ENCODE results near the gene GPX6. TPM values are rescaled to one million over a fixed set of nuclear protein-coding genes. Genes with fewer than 3 reads are reported as not detected.
"Not testable (repeated sequence)": the region's sequence is repeated elsewhere in the genome, so short reads cannot be mapped to it uniquely, and the experiment has no call there.

GPX6 gene
- not detected for total RNA-seq
- long read RNA-seq = 0 reads

- DNase-seq = no peak
- ATAC-seq = no peak
- intact Hi-C loops (cut with micrococcal nuclease) = no loop called here
Observed at GRCh38 chr6:28515676-28516075, at the start of gene GPX6. Gene GPX6 (minus strand): TSS chr6:28515793. CDS start chr6:28515743, 50 bp downstream.

- intact Hi-C loops (cut with micrococcal nuclease) = no loop called here
- DNase-seq = no peak
Observed at GRCh38 chr6:28563430-28564095, 48.0 kb upstream of the GPX6 start.

GRCh38 chr6:28558629-28559028, 43.0 kb upstream of the GPX6 start:
- DNase-seq = no peak
- intact Hi-C loops (cut with micrococcal nuclease) = no loop called here
- no peak for ATAC-seq

More at GRCh38 chr6:28563430-28564095, 48.0 kb upstream of the GPX6 start:
- ATAC-seq = no peak

- intact Hi-C loops (cut with micrococcal nuclease) = no loop called here
- DNase-seq = no peak
- no peak for ATAC-seq
Observed at GRCh38 chr6:28555136-28555535, 39.5 kb upstream of the GPX6 start.

GRCh38 chr6:28553986-28554881, 38.6 kb upstream of the GPX6 start:
- DNase-seq (no peak), ATAC-seq (no peak)
- intact Hi-C loops (cut with micrococcal nuclease) = no loop called here

- no peak for DNase-seq
- no peak for ATAC-seq
- intact Hi-C loops (cut with micrococcal nuclease) = no loop called here
Observed at GRCh38 chr6:28553384-28553985, 37.9 kb upstream of the GPX6 start.

GRCh38 chr6:28551891-28552666, 36.5 kb upstream of the GPX6 start:
- DNase-seq (no peak), ATAC-seq (no peak)
- intact Hi-C loops (cut with micrococcal nuclease) = no loop called here

GRCh38 chr6:28547003-28547402, 31.4 kb upstream of the GPX6 start:
- intact Hi-C loops (cut with micrococcal nuclease); DNase-seq; ATAC-seq: not testable (repeated sequence)

GRCh38 chr6:28545955-28546354, 30.4 kb upstream of the GPX6 start:
- DNase-seq = no peak
- no peak for ATAC-seq
- intact Hi-C loops (cut with micrococcal nuclease) = no loop called here

GRCh38 chr6:28543651-28544610, 28.3 kb upstream of the GPX6 start:
- intact Hi-C loops (cut with micrococcal nuclease) = no loop called here
- DNase-seq (no peak), ATAC-seq (no peak)

GRCh38 chr6:28542440-28543296, 27.1 kb upstream of the GPX6 start:
- DNase-seq (no peak), ATAC-seq (no peak)
- intact Hi-C loops (cut with micrococcal nuclease) = no loop called here

- no peak for DNase-seq
- no peak for ATAC-seq
- intact Hi-C loops (cut with micrococcal nuclease) = no loop called here
Observed at GRCh38 chr6:28541996-28542395, 26.4 kb upstream of the GPX6 start.

GRCh38 chr6:28537509-28538140, 22.0 kb upstream of the GPX6 start:
- DNase-seq = no peak
- no peak for ATAC-seq
- intact Hi-C loops (cut with micrococcal nuclease) = no loop called here

- intact Hi-C loops (cut with micrococcal nuclease) = no loop called here
- no peak for ATAC-seq
Observed at GRCh38 chr6:28537065-28537464, 21.5 kb upstream of the GPX6 start.

GRCh38 chr6:28534875-28535274, 19.3 kb upstream of the GPX6 start:
- DNase-seq = no peak
- no peak for ATAC-seq
- intact Hi-C loops (cut with micrococcal nuclease) = no loop called here

More at GRCh38 chr6:28537065-28537464, 21.5 kb upstream of the GPX6 start:
- DNase-seq = no peak

GRCh38 chr6:28534306-28534705, 18.7 kb upstream of the GPX6 start:
- DNase-seq = no peak
- no peak for ATAC-seq
- intact Hi-C loops (cut with micrococcal nuclease) = no loop called here
